Endothelial cell of umbilical vein (primary cell): ENCODE data around the gene ANKH. TPM values are rescaled to one million over a fixed set of nuclear protein-coding genes. Genes with fewer than 3 reads are reported as not detected.

Experiments used
- BruUV-seq: library from RNA; stranded (reverse); fragments of 400-500 nt; replicated peaks from 2 replicates; lab custom pipeline; 2021; lab: Mats Ljungman, UMichigan
- CTCF ChIA-PET: fragments of 300-600, 350-600 bp; sonication (Branson Sonifier 250); formaldehyde crosslinking; loops from one replicate; lab custom pipeline; 2021; ENCODE audit warnings: antibody characterized with exemption, inconsistent platforms; lab: Charles Lee
- POLR2A ChIA-PET: fragments of 300-600, 350-600 bp; sonication (Branson Sonifier 250); formaldehyde crosslinking; loops from one replicate; lab custom pipeline; 2021; ENCODE audit warnings: antibody characterized with exemption, inconsistent platforms; lab: Charles Lee
- DNase-seq: peaks from one replicate; pipeline ENCODE4 v3.0.0-alpha.2; 2011; ENCODE audit warnings: low read depth, low spot score
- FAIRE-seq: peaks from 2 replicates; lab custom pipeline; 2011; peaks lifted over from hg19 to GRCh38; lab: Jason Lieb, UNC
- H2AFZ ChIP-seq: 2 replicates; pipeline ENCODE4 v1.6.0; 2012; ENCODE audit warnings: low read depth, low read length, control low read depth, inconsistent platforms
- H3K27ac ChIP-seq: 2 replicates; pipeline ENCODE4 v1.5.1; 2011; ENCODE audit warnings: low read depth, mild to moderate bottlenecking, control low read depth, low read length, moderate library complexity; ENCODE audit not compliant: insufficient read depth
- H3K27me3 ChIP-seq, 2 experiments: 2 replicates each; pipeline versions ENCODE4 v1.6.0 to v1.6.1; 2011; ENCODE audit warnings: low read length in 2 of 2, mixed read lengths in 1 of 2; ENCODE audit not compliant: control insufficient read depth in 2 of 2, insufficient read depth in 2 of 2
- H3K36me3 ChIP-seq, 2 experiments: 2 replicates in 1 of 2; 3 replicates in 1 of 2; pipeline ENCODE4 v1.5.1; 2011; ENCODE audit warnings: low read length in 2 of 2, mild to moderate bottlenecking in 1 of 2, moderate library complexity in 1 of 2; ENCODE audit not compliant: control insufficient read depth in 2 of 2, insufficient read depth in 2 of 2; ENCODE audit errors: extremely low read depth in 1 of 2
- H3K4me1 ChIP-seq: 3 replicates; pipeline ENCODE4 v1.5.1; 2011; ENCODE audit warnings: mild to moderate bottlenecking, low read length; ENCODE audit not compliant: control insufficient read depth, insufficient read depth; ENCODE audit errors: extremely low read depth
- H3K4me2 ChIP-seq: 2 replicates; pipeline ENCODE4 v1.6.1; 2011; ENCODE audit warnings: low read length, control low read depth, mixed read lengths; ENCODE audit not compliant: insufficient read depth
- H3K4me3 ChIP-seq, 3 experiments: fragments of 200-600 bp in 1 of 3; sonication (generic), shearing (Covaris generic) in 1 of 3; replicated peaks in 1 of 3; 2 replicates each; pipeline ENCODE4 v1.5.1; 2011 to 2016; ENCODE audit warnings: control low read depth in 3 of 3, low read length in 3 of 3, mild to moderate bottlenecking in 2 of 3, inconsistent platforms in 1 of 3, low read depth in 1 of 3, moderate library complexity in 1 of 3; ENCODE audit not compliant: insufficient read depth in 1 of 3
- H3K79me2 ChIP-seq: 2 replicates; pipeline ENCODE4 v1.6.0; 2012; ENCODE audit warnings: low read length, inconsistent platforms; ENCODE audit not compliant: control insufficient read depth, insufficient read depth
- H3K9ac ChIP-seq: replicated peaks from 2 replicates; pipeline ENCODE3; 2011; ENCODE audit warnings: low read length, control low read depth; ENCODE audit not compliant: insufficient read depth; ENCODE audit errors: extremely low read depth
- H3K9me1 ChIP-seq: replicated peaks from 3 replicates; pipeline ENCODE4 v1.6.0; 2011; ENCODE audit warnings: mild to moderate bottlenecking, low read length; ENCODE audit not compliant: control insufficient read depth, insufficient read depth; ENCODE audit errors: extremely low read depth
- H3K9me3 ChIP-seq: replicated peaks from 2 replicates; pipeline ENCODE4 v1.5.1; 2012; ENCODE audit warnings: low read length, inconsistent platforms; ENCODE audit not compliant: control insufficient read depth, insufficient read depth
- H4K20me1 ChIP-seq: replicated peaks from 2 replicates; pipeline ENCODE3; 2011; ENCODE audit warnings: mild to moderate bottlenecking, low read length; ENCODE audit not compliant: control insufficient read depth, insufficient read depth; ENCODE audit errors: extremely low read depth
- CTCF ChIP-seq, 2 donors: IDR thresholded peaks; 1 replicate in 1 of 2; 2 replicates in 1 of 2; pipeline ENCODE4 v1.5.1; 2011; ENCODE audit warnings: low read length in 2 of 2, mild to moderate bottlenecking in 2 of 2, moderate library complexity in 2 of 2, control low read depth in 1 of 2, inconsistent platforms in 1 of 2, low read depth in 1 of 2; ENCODE audit not compliant: insufficient read depth in 1 of 2; ENCODE audit errors: extremely low read depth in 1 of 2
- EZH2 ChIP-seq: IDR thresholded peaks from 2 replicates; pipeline ENCODE4 v1.6.1; 2012; ENCODE audit warnings: borderline replicate concordance, low read depth, mild to moderate bottlenecking, moderate library complexity, low read length, inconsistent platforms; ENCODE audit not compliant: severe bottlenecking
- FOS ChIP-seq: IDR thresholded peaks from 2 replicates; pipeline ENCODE4 v1.6.1; 2011; ENCODE audit warnings: mild to moderate bottlenecking, low read length, moderate library complexity, borderline replicate concordance; ENCODE audit not compliant: insufficient read depth
- GATA2 ChIP-seq: IDR thresholded peaks from 2 replicates; pipeline ENCODE4 v1.7.0; 2011; ENCODE audit warnings: low read depth, mild to moderate bottlenecking, moderate library complexity, mixed read lengths, low read length; ENCODE audit not compliant: insufficient read length, insufficient read depth
- JUN ChIP-seq: IDR thresholded peaks from 2 replicates; pipeline ENCODE4 v1.6.1; 2011; ENCODE audit warnings: borderline replicate concordance, low read depth; ENCODE audit not compliant: insufficient read length, insufficient read depth
- MYC ChIP-seq: IDR thresholded peaks from one replicate; pipeline ENCODE4 v1.6.1; 2011; ENCODE audit warnings: mild to moderate bottlenecking, low read depth, low read length
- POLR2A ChIP-seq: IDR thresholded peaks from 2 replicates; pipeline ENCODE4 v1.6.1; 2012; ENCODE audit warnings: low read depth, mild to moderate bottlenecking, control low read depth, low read length
- POLR2AphosphoS5 ChIP-seq: IDR thresholded peaks from 2 replicates; pipeline ENCODE4 v1.6.1; 2012; ENCODE audit warnings: low read depth, mild to moderate bottlenecking, control low read depth, low read length, moderate library complexity; ENCODE audit not compliant: insufficient read depth
- dilution Hi-C: fragments of 300-500 bp; cut with MboI; formaldehyde crosslinking; loops from one replicate; pipeline ENCODE4 v1.15.0; 2019; ENCODE audit warnings: low sequenced_read_pairs; ENCODE audit not compliant: extremely low pct_ligation_motif_present
- intact Hi-C: fragments of 100-400 bp; cut with micrococcal nuclease; formaldehyde crosslinking; loops from one replicate; pipeline ENCODE4 v1.10.0; 2022
- polyA plus RNA-seq, 4 experiments: library from polyadenylated mRNA; depleted of rRNA in 3 of 4; stranded (reverse) in 3 of 4; unstranded in 1 of 4; fragments of >200 nt; gene quantifications; 2 replicates each; pipeline versions ENCODE4 v1.2.1 to v1.2.3, GENCODE V29; 2011 to 2012; ENCODE audit warnings: missing spikeins in 1 of 4
- total RNA-seq: library from RNA; stranded (reverse); gene quantifications from 2 replicates; pipeline ENCODE4 v1.2.3, GENCODE V29; 2021
- TF ChIP-seq, protein P1 (sequence below): IDR thresholded peaks from 2 replicates; pipeline ENCODE4 v1.6.1; 2011; ENCODE audit not compliant: insufficient read depth, insufficient read length

The ANKH gene
- total and polyA plus RNA-seq, 2 donors (not counting 3 experiments of a cell fraction or from before 2014, with no cell fraction given) = 12.7 to 31.4 TPM

DNA sequence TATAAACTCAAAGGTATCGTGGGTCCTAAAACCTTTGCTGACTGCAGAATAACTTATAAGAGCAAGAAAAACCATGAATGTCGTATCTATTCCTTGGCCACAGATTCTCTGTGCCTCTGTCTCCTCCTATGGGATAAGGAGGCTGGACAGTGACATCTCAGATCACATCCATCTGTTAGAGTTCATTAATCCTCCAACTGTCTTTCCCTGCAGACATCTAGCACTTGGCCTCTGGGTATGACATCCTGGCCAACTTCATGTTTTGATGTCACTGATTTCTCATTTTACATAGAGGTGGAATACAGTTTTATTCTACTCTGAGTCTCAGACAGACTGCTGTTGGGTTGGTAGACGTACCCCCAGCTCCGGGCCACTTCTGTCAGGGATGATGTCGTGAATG, 120.9 kb downstream of the ANKH start:
- Histone ChIP-seq H3K4me2 (no peak overlapping the region), H3K4me3 (no peak overlapping the region), H4K20me1 (no peaks in the 10 kb centered on the region), H2AFZ (no peak overlapping the region), H3K36me3 (no peaks in the 10 kb centered on the region), H3K27ac (no peak overlapping the region), H3K9ac (no peak overlapping the region), H3K9me3 (no peaks in the 10 kb centered on the region), H3K4me1 (no peaks in the 10 kb centered on the region), H3K9me1 (no peaks in the 10 kb centered on the region), H3K27me3 (no peaks in the 10 kb centered on the region), H3K79me2 (no peaks in the 10 kb centered on the region)
- DNase-seq (no peak), FAIRE-seq (no peak)
- CTCF ChIA-PET = no interaction called here
- TF ChIP-seq POLR2AphosphoS5 (no peak), POLR2A (no peak), CTCF (IDR thresholded peaks at IDR 0.05; ENCODE audit: extremely low read depth in 1 of 2, insufficient read depth in 1 of 2, low read depth in 1 of 2, low read length in 2 of 2) (no peak), GATA2 (no peak), EZH2 (no peak), JUN (no peak), MYC (no peak), FOS (no peak)
- TF ChIP-seq, protein P1, sequence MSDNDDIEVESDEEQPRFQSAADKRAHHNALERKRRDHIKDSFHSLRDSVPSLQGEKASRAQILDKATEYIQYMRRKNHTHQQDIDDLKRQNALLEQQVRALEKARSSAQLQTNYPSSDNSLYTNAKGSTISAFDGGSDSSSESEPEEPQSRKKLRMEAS = no peak
- POLR2A ChIA-PET = no interaction called here
- dilution Hi-C loops (no loop called here), intact Hi-C loops (no loop called here)
- BruUV-seq = no TSS peak
